GM18511 (cell line): Measurements from ENCODE around the gene UPF1.

ENCODE experiments used
- ATAC-seq: cut with Tn5 transposase; IDR thresholded peaks from one replicate; pipeline ENCODE4 v1.9.1; 2021; ENCODE audit warnings: mild to moderate bottlenecking, moderate library complexity; ENCODE audit not compliant: unreplicated experiment

UPF1 gene

GRCh38 chr19:18834644-18834984 lies 2.9 kb downstream of the UPF1 start:
- no peak for ATAC-seq

- ATAC-seq, result no peak
Observed at GRCh38 chr19:18839465-18840287, 7.9 kb downstream of the UPF1 start.

DNA sequence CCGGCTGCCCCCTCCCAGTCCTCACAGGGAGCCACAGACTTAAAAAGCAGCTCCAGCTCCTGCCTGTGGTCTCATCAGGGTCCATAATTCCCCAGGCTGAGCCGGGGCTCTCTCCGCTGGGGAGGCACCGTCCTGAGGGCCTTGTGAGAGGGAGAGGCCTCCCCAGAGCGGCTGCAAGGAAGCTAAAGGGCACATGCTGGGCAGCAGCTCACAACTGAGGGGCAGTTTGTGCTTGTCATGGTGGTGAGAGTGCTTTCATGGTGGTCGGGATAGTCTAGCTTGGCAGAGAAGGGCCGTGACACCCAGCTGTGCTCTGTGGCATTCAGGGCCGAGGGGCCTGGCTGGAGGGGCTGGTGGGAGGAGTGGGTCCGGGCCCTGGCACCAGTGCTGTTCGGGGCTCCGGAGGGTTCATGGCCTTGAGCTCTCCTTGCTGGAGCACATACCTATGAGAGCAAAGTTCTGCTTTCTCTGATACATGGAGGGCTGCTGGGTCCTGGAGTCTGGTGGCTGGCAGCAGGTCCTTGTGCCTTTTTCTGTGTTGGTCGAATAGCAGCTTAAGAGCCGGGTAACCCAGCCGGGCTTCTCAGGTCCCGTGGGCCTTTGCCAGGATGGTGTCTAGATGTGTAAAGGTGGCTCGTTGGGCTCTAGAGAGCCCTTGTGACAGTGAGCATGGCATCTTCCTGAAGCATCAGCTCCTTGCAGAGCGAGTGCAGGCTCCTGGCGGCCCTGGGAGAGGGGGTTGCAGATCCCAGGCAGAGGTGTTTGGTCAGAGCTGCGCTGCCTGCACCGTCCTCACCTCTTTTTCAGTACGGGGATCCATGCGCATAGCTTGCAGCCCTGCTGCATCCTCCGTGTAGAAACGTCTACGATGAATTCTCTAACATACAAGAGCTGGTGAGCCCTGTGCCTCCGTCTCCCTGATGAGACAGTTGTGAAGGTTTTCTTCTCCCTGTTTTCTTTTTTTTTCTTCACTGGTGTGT lies 8.8 kb downstream of the UPF1 start:
- no peak for ATAC-seq

- no peak for ATAC-seq
Observed at GRCh38 chr19:18841400-18841799, 9.6 kb downstream of the UPF1 start.

GRCh38 chr19:18842166-18842565 lies 10.4 kb downstream of the UPF1 start:
- ATAC-seq, result no peak

GRCh38 chr19:18843960-18844359 lies 12.2 kb downstream of the UPF1 start:
- no peak for ATAC-seq

DNA sequence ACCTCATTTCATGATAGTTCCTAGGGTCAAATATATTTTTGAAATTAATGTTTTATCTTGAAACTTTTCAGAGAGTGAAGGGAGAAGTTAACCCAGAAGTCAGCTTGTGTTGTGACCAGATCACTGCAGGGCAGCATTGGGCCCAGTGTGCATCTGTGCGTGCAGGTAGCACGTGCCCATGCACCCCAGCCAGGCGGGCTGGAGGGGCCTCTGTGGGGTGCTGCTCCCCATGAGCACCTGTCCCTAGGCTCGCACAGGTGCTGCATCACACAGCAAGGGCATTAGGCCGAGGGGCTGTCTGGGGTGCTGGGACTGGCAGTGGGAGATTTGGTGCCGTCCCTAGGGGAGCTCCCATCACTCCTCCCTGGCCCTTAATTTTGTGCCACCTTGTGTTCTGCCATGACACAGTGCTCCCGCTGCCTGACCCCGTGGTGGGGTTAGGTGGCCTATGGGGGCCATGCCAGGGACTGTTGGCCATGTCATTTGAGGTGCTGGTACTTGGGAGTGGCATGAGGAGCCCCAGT lies 13.1 kb downstream of the UPF1 start:
- no peak for ATAC-seq

DNA sequence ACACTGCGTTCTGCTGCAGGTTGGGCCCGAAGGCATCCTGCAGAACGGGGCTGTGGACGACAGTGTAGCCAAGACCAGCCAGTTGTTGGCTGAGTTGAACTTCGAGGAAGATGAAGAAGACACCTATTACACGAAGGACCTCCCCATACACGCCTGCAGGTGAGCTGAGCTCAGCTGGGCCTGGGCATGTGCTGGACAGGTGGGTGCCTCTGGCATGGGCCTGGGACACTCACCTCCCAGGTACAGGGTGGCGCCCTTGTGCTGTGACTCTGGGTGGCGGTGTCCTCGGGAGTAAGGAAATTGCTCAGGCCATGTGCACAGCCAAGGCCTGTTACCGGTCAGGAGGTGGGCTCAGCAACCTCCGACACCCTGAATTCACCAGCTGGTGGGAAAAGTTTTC lies 14.2 kb downstream of the UPF1 start:
- ATAC-seq, result no peak

- no peak for ATAC-seq
Observed at GRCh38 chr19:18846862-18847548, 15.2 kb downstream of the UPF1 start.

DNA sequence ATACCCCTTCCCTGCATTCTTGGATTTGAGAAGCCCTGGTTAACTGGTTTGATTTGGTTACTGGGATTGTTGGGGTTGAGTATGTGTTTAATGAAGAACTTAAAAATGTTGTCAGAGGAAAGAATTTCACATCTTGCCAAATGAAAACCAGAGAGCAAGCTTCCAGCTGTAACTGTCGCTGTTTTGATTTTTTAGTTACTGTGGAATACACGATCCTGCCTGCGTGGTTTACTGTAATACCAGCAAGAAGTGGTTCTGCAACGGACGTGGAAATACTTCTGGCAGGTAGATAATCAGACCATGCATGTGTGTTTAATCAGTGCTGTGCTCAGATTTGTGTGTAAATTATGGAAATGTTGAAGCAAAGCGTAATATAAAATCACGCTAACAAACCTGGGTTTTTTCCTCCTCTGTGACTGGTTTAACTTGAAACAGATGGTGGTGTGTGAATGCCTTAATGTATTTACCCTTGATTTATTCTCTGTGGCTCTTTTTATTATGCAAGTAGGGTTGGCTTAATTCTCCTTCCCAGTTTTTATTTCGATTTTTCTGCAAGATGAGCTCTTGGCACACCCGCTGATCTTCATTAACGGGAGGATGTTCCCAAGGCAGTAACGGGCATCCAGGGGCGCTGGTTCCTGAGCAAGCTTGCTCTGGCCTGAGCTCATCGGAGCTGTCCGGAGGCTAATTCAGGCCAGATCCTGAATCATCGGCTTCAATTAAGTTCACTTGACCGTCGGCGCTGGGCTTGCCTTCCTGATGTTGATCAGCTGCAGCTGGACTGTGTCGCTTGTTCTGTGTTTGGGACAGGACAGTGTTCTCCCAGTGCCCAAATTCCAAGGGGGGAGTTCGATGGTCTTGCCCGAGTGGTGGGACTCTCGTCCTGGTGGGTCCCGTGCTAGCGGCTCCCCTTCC lies 16.0 kb downstream of the UPF1 start:
- no peak for ATAC-seq

DNA sequence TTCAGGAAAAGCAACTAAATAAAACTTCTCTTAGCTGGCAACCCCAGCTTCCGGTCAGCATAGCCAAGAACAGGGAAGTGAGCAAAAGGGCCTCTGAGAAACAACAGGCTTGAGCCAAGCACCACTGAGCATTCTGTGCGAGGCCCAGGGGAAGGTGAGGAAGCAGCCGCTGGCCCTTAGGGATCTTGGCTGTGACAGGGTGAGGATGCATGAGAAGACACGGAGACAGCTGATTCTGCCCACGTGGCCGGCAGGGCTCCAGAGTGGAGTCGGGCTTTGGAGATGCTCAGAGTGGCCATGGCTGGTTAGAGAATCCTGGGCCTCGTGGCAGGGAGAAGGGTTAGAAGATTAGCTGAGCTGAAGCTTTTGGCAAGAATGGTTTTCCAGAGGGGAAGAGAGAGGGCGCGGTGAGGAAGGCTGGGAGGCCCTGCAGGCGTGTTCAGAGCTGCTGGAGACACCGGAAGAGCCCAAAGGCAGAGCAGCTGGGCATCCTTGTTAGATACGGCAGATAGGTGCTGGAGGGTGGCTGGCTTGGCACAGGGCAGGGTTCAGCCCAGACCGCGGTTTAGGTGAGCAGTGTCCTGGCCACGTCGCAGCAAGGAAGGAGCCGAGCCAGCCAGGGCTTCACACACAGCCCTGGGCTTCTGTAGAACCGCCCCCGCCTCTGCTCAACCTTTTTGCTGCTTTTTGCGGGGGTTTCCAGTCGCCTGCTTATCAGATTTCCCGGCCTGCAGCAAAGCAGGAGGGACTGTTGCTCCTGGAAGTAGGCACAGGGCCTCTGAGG lies 17.3 kb downstream of the UPF1 start:
- no peak for ATAC-seq

DNA sequence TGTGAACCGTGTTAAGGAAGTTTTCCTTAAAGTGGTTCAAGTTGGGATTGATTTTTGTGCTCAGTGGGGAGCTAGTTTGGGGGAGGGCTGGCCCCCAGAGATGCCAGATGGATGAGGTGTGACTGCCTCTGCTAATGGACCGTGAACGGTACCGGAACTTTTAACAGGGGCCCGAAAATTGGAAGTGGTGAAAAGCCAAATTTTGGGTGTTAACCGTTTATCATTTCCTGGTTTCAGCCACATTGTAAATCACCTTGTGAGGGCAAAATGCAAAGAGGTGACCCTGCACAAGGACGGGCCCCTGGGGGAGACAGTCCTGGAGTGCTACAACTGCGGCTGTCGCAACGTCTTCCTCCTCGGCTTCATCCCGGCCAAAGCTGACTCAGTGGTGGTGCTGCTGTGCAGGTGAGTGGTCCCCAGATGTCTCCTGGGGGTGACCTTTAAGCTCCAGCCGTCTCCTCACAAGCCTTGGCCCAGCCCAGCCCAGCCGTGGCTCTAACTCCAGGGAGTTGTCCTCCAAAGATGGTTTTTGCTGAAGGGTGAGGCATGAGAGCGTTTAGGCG lies 18.2 kb downstream of the UPF1 start:
- no peak for ATAC-seq

DNA sequence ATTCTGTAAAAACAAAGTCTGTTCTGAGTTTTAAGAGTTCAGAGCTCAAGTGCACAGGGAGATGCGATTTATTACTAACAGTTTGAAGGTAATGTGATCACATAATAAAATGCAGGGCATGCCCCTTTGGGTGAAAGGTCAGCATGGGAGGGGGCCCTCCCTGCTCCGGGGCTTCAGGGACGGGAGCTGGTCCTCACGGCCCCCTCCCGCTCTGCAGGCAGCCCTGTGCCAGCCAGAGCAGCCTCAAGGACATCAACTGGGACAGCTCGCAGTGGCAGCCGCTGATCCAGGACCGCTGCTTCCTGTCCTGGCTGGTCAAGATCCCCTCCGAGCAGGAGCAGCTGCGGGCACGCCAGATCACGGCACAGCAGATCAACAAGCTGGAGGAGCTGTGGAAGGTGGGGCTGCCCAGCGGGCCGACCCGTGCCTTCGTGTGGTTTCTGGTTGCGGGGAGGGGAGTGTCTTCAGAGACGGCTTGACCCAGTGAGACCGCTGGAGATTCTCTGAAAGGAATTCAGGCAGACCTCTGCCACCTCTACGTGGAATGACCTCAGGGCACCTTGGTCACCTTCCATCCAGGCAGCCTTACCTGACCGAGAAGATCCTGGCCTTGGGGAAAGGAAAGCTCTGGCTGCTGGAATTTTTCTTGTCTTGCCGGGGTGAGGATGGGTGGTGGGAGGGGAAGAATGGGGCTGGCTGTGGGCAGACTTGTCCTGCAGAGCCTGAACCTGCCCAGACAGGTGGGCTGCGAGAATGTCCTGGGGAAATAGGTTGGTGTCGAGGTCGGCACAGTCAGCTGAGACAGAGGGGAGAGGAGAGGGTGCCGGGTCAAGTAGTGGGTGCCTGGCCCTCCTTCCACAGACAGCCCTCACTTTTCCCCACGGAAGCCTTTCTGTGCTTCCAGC lies 19.0 kb downstream of the UPF1 start:
- no peak for ATAC-seq

DNA sequence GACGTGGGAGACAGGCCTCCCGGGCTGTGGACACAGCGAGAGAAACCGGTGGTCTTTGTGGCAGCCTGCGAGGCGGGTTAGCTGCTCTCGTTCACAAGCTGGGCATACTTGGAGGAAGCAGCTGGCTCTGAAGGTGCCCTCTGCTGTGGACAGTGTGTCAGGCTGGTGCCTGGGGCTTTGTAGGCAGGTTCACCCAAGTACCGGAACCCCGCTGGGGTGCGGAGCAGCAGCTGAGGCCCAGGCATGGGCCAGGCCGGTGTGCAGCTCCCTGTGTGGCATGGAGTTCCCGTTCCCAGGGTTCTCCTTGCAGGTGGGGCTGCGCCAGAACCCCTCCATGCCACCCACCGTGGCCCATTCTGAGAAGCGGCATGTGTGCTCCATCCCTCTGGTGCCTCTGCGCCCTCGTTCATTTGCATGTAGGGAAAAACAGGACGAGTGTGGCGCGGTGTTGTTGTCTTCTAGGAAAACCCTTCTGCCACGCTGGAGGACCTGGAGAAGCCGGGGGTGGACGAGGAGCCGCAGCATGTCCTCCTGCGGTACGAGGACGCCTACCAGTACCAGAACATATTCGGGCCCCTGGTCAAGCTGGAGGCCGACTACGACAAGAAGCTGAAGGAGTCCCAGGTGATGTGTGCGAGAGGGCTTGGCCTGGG lies 20.0 kb downstream of the UPF1 start:
- no peak for ATAC-seq

GRCh38 chr19:18852648-18853047 lies 20.9 kb downstream of the UPF1 start:
- ATAC-seq, result no peak

GRCh38 chr19:18853755-18854427 lies 22.1 kb downstream of the UPF1 start:
- ATAC-seq, result no peak

GRCh38 chr19:18854982-18855381 lies 23.2 kb downstream of the UPF1 start:
- ATAC-seq, result no peak
